GM19193 (cell line): ENCODE measurements around the gene NCAPG.

ENCODE experiments used
- POLR2A ChIP-seq: IDR thresholded peaks from 4 replicates; pipeline ENCODE4 v1.6.1; 2011; ENCODE audit not compliant: insufficient read depth, insufficient read length; ENCODE audit errors: extremely low read depth

Gene NCAPG

DNA sequence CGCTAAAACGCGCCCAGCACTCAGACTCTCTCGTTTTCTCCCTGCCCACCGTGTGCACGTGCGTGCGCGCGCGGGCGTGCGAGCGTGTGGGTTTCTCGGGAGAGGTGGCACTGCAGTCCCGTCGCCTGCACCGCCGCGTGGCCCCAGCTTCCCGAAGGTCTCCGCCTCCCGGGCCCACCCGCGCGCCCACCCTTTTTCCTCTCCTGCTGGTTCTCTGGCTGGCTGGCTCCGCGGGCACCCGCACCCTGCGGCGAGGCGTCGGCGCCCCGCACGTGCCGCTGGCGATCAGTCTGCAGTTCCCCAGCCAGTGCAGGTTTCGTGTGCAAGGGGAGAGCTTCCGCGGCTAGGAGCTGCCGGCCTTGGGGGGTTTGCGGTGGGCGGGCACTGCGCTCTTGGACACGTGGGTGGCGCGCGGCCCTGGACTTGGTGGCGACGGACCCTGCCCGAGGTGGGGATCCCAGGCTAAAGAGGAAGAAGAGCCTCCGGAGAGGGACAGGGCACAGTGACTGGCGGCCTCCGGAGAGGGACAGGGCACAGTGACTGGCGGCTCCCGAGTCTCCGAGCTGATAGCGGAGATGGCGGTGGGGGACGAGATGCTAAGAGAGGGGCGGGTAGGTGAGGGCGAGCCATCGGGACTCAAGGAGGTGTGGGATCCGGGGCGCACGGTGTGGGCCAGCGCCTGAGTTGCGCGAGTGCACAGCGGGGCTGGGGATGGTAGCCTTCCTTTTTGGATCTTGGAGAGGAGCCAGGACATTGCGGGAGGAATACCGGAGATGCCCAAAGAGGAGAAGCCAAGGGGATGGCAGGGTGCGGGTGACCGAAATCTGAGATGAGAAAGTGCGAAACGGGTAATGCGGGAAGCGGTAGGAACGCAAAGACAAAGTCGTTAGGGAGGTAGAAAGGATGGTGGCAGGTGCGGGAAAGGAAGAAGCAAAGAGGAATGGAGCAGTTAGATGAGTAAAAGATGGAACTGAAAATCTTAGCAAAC is 29.2 kb upstream of the NCAPG start, which contains the start of gene FAM184B:
Gene FAM184B, minus strand, starts transcription at position 322 of the 988 bp plus-strand sequence. CDS start 322 bp downstream, outside the sequence.
- TF ChIP-seq POLR2A: no peak

DNA sequence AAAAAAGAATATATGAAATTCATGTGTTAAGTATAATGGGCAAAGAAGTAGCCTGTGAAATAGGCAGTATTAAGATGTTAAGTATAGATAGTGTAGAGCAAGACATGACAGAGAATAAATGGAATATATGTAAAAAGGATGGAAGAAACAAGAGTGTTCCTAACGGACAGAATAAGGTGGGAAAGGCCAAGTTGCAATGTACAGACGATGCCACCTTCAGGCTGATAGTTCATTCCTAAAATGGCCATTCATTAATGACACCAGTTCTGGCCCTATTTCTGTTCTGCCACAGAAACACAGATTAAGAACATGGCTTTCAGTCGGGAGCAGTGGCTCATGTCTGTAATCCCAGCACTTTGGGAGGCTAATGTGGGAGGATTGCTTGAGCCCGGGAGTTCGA is 24.9 kb upstream of the NCAPG start:
- no peak for TF ChIP-seq POLR2A

GRCh38 chr4:17786567-17786966 is 24.2 kb upstream of the NCAPG start:
- no peak for TF ChIP-seq POLR2A

DNA sequence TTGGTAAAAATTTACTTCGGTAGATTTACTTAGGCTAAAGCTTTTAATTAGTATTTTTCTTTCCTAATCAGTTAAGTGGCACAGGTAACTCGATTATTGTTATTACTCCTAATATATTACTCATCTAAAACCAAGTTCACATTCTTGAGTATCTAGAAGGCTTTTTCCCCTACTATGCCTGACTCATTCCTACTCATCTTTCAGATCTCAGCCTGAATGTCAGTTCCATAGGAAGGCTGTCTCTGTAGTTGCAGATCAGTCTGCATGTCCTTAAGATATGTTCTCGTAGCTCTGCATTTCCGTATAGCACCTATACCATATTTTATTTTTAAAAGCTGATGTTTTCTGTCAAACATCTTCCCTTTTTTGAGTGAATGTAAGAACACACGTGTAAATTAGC is 23.5 kb upstream of the NCAPG start:
- TF ChIP-seq POLR2A: no peak

- TF ChIP-seq POLR2A: no peak
Measured at GRCh38 chr4:17788956-17789355, 21.8 kb upstream of the NCAPG start.

DNA sequence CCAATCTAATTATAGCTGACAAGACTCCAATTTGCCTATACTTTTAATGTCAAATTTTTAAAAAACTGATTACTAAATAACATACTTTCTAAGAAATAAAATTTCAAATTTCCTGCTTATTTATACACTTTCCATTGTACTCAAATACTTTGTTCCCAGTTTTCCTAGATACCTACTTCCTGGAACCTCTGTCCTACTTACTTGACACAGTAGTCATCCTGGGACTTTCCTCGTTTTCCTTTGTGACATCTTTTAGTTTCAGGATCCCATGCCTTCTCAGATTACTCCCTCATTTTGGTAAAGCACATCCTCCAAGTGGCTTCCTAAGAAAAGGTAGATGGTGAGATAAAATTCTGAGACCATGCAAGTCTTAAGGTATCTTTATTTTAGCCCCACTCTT is 16.0 kb upstream of the NCAPG start:
- no peak for TF ChIP-seq POLR2A

GRCh38 chr4:17797808-17798207 is 13.0 kb upstream of the NCAPG start:
- TF ChIP-seq POLR2A: no peak

GRCh38 chr4:17805580-17806155 is 5.1 kb upstream of the NCAPG start:
- no peak for TF ChIP-seq POLR2A

GRCh38 chr4:17807446-17807845 is 3.3 kb upstream of the NCAPG start:
- no peak for TF ChIP-seq POLR2A

DNA sequence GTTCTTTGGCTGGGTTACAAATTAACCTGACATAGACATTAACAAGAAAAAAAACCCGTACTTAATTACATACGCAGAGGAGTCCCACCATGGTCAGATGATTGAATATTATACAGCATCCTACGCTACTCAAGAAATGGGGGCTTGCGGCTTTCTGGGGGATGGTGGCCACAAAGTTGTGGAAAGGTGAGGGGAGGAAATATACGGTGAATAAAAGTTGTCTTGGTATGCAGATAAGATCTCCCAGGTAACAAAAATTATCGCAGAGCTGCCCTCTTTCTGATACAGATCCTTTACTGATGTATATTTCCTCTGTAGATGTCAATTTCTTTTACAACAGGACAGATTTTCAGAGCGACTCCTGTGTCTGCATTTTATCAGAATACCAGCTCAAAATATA is 1.1 kb upstream of the NCAPG start:
- TF ChIP-seq POLR2A: no peak

DNA sequence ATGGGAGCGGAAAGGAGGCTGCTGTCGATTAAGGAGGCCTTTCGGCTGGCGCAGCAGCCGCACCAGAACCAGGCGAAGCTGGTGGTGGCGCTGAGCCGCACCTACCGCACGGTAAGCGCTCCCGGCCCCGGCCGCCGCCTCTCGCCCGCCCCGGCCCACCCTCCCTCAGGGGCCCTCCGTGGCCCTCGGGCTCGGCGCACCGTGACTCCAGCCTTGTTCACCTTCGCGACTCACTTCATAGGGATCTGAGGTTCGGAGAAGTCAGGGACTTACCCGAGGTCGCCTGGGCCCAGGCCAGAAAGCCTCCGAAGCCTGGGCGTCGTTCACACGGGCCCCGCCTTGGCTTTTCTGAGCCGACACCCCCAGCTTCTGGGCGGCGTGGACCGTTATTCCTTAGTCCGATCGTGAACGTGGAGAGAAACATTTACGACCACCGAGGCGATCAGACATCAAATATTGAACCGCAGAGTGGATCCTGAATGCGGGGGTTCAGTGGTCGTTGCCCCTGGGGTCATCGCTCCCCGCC is 362 bp downstream of the NCAPG start:
- TF ChIP-seq POLR2A: no peak

DNA sequence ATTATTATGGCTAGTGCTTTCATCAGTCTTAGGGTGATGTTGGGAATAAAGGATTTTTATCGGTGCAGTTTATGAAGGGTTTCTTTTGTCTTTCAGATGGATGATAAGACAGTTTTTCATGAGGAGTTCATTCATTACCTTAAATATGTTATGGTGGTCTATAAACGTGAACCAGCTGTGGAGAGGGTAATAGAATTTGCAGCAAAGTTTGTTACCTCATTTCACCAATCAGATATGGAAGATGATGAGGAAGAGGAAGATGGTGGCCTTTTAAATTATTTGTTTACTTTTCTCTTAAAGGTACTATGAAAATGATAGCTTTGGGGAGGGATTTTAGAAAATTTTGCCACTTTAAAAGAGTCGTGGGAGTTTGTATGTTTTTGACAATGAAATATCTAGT is 1.3 kb downstream of the NCAPG start:
- TF ChIP-seq POLR2A: no peak

DNA sequence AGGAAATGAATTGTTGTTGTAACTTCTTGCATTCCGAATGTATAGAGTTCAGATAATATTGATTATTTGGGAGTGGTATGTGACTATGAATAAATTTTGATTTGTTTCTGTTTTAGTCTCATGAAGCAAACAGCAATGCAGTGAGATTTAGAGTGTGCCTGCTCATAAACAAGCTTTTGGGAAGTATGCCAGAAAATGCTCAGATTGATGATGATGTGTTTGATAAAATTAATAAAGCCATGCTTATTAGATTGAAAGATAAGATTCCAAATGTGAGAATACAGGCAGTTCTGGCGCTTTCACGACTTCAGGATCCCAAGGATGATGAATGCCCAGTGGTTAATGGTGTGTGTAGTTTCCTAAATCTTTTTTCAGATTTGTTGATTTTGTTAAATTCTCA is 2.0 kb downstream of the NCAPG start:
- no peak for TF ChIP-seq POLR2A

GRCh38 chr4:17814140-17814539 is 3.4 kb downstream of the NCAPG start:
- no peak for TF ChIP-seq POLR2A

DNA sequence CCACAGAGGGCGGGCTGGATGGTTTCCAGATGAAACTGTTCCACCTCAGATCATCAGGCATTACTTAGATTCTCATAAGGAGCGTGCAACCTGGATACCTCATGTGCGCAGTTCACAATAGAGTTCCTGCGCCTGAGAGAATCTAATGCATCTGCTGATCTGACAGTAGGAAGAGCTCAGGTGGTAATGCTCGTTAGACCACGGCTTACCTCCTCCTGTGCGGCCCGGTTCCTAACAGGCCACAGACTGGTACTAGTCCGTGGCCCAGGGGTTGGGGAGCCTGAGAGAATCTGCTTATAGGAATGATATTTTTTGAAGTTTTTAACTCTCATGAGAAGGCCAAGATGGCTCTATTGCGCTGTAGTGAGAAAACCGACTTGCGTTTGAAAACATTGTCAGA is 5.4 kb downstream of the NCAPG start:
- no peak for TF ChIP-seq POLR2A

- no peak for TF ChIP-seq POLR2A
Measured at GRCh38 chr4:17817027-17817426, 6.2 kb downstream of the NCAPG start.
